Vagina (tissue), 2 donors: ENCODE data around the gene PLCG1. TPM values are rescaled to one million over a fixed set of nuclear protein-coding genes. Genes with fewer than 3 reads are reported as not detected.

ENCODE experiments used
- DNase-seq, 2 donors: peaks; one replicate each; pipeline ENCODE4 v3.0.0-alpha.2; 2017; ENCODE audit errors: extremely low spot score in 2 of 2
- H3K27ac ChIP-seq: fragments of 200-600 bp; sonication (generic); one replicate; pipeline ENCODE4 v1.5.1; 2019
- H3K27me3 ChIP-seq: fragments of 200-600 bp; sonication (generic); one replicate; pipeline ENCODE4 v1.5.1; 2019
- H3K36me3 ChIP-seq, 2 donors: fragments of 200-600 bp; sonication (generic); one replicate each; pipeline ENCODE4 v1.5.1; 2017 to 2019
- H3K4me1 ChIP-seq: fragments of 200-600 bp; sonication (generic); one replicate; pipeline ENCODE4 v1.5.1; 2019
- H3K4me3 ChIP-seq, 2 donors: fragments of 200-600 bp; sonication (generic); 1 replicate in 1 of 2; 2 replicates in 1 of 2; pipeline ENCODE4 v1.5.1; 2016 to 2019
- H3K9me3 ChIP-seq: fragments of 200-600 bp; sonication (generic); one replicate; pipeline ENCODE4 v1.5.1; 2019
- CTCF ChIP-seq, 3 experiments: fragments of 450-650 bp in 2 of 3; fragments of 200-600 bp in 1 of 3; sonication (generic) in 1 of 3; IDR thresholded peaks; one replicate each; pipeline ENCODE4 v1.5.1; 2017 to 2019; ENCODE audit warnings: antibody characterized with exemption in 3 of 3, mild to moderate bottlenecking in 2 of 3, moderate library complexity in 2 of 3
- POLR2A ChIP-seq, 2 donors: fragments of 450-650 bp; IDR thresholded peaks; one replicate each; pipeline ENCODE4 v1.6.1; 2017; ENCODE audit warnings: antibody characterized with exemption in 2 of 2, mild to moderate bottlenecking in 2 of 2, moderate library complexity in 2 of 2
- POLR2AphosphoS5 ChIP-seq, 2 donors: sonication (generic); formaldehyde crosslinking; IDR thresholded peaks; one replicate each; pipeline ENCODE4 v1.9.0; 2017; ENCODE audit warnings: antibody characterized with exemption in 2 of 2, mild to moderate bottlenecking in 2 of 2, low read depth in 1 of 2; ENCODE audit not compliant: insufficient read depth in 1 of 2
- intact Hi-C: fragments of 100-400 bp; cut with DNase I; formaldehyde crosslinking; loops from one replicate; pipeline ENCODE4 v1.15.1; 2023
- total RNA-seq: library from RNA; depleted of rRNA; stranded (reverse); fragments of >200 nt; gene quantifications from one replicate; pipeline ENCODE4 v1.2.3, GENCODE V29; 2016

The PLCG1 gene
- total RNA-seq, 1 donor from 2014 or later, result 138 TPM

GRCh38 chr20:41176711-41177552 lies 39.6 kb downstream of the PLCG1 start:
- H3K27me3 ChIP-seq, result no peaks in the 10 kb centered on the region
- H3K27ac ChIP-seq, result peak overlapping the region; percentile 83
- DNase-seq, result peak in 1 of 2 donors; percentile 81
- H3K9me3 ChIP-seq, result no peaks in the 10 kb centered on the region
- TF ChIP-seq POLR2AphosphoS5 (IDR thresholded peaks at IDR 0.05; ENCODE audit: insufficient read depth in 1 of 2, low read depth in 1 of 2) (no peak), CTCF (IDR thresholded peaks at IDR 0.05) (no peak), POLR2A (IDR thresholded peaks at IDR 0.05) (no peak)
- peaks cover 0 to 36% of the 10 kb centered on the region in 2 donors for H3K36me3 ChIP-seq
- H3K4me1 ChIP-seq, result peaks cover 54% of the 10 kb centered on the region
- no peak overlapping the region for H3K4me3 ChIP-seq
- intact Hi-C loops, result no loop called here

- Histone ChIP-seq H3K27me3 (no peaks in the 10 kb centered on the region), H3K4me1 (peaks cover 47% of the 10 kb centered on the region), H3K9me3 (no peaks in the 10 kb centered on the region), H3K4me3 (no peak overlapping the region), H3K27ac (peak overlapping the region; percentile 83), H3K36me3 (peaks cover 0 to 33% of the 10 kb centered on the region in 2 donors)
- DNase-seq, result peak; percentile 79 to 84
- intact Hi-C loops, result no loop called here
- TF ChIP-seq CTCF (IDR thresholded peaks at IDR 0.05) (no peak), POLR2A (IDR thresholded peaks at IDR 0.05) (no peak), POLR2AphosphoS5 (IDR thresholded peaks at IDR 0.05; ENCODE audit: insufficient read depth in 1 of 2, low read depth in 1 of 2) (no peak)
These were observed 40.3 kb downstream of the PLCG1 start for GRCh38 chr20:41177636-41178035.

GRCh38 chr20:41178495-41178894 lies 41.2 kb downstream of the PLCG1 start:
- H3K27ac ChIP-seq, result peak overlapping the region; percentile 83
- intact Hi-C loops, result no loop called here
- TF ChIP-seq POLR2A (IDR thresholded peaks at IDR 0.05) (no peak), CTCF (IDR thresholded peaks at IDR 0.05) (no peak), POLR2AphosphoS5 (IDR thresholded peaks at IDR 0.05; ENCODE audit: insufficient read depth in 1 of 2, low read depth in 1 of 2) (no peak)
- H3K4me1 ChIP-seq, result peaks cover 40% of the 10 kb centered on the region
- no peak overlapping the region for H3K4me3 ChIP-seq
- no peaks in the 10 kb centered on the region for H3K9me3 ChIP-seq
- H3K27me3 ChIP-seq, result no peaks in the 10 kb centered on the region
- H3K36me3 ChIP-seq, result peaks cover 0 to 34% of the 10 kb centered on the region in 2 donors
- DNase-seq, result peak in 1 of 2 donors; percentile 58

GRCh38 chr20:41178904-41179432 lies 41.6 kb downstream of the PLCG1 start:
- Histone ChIP-seq H3K36me3 (peaks cover 0 to 30% of the 10 kb centered on the region in 2 donors), H3K27ac (peak overlapping the region; percentile 83), H3K4me1 (peaks cover 35% of the 10 kb centered on the region), H3K27me3 (no peaks in the 10 kb centered on the region), H3K9me3 (no peaks in the 10 kb centered on the region), H3K4me3 (no peak overlapping the region)
- TF ChIP-seq CTCF (IDR thresholded peaks at IDR 0.05) (no peak), POLR2A (IDR thresholded peaks at IDR 0.05) (no peak), POLR2AphosphoS5 (IDR thresholded peaks at IDR 0.05; ENCODE audit: insufficient read depth in 1 of 2, low read depth in 1 of 2) (no peak)
- peak in 1 of 2 donors; percentile 83 for DNase-seq
- intact Hi-C loops, result no loop called here

GRCh38 chr20:41179961-41180360 lies 42.6 kb downstream of the PLCG1 start:
- DNase-seq, result peak in 1 of 2 donors; percentile 81
- Histone ChIP-seq H3K4me3 (no peak overlapping the region), H3K4me1 (peaks cover 28% of the 10 kb centered on the region), H3K27me3 (no peaks in the 10 kb centered on the region), H3K27ac (no peak overlapping the region), H3K9me3 (no peaks in the 10 kb centered on the region), H3K36me3 (peaks cover 0 to 21% of the 10 kb centered on the region in 2 donors)
- no peak for TF ChIP-seq POLR2AphosphoS5 (IDR thresholded peaks at IDR 0.05; ENCODE audit: insufficient read depth in 1 of 2, low read depth in 1 of 2)
- TF ChIP-seq CTCF (IDR thresholded peaks at IDR 0.05), result no peak
- no peak for TF ChIP-seq POLR2A (IDR thresholded peaks at IDR 0.05)
- intact Hi-C loops, result no loop called here
